Activated CD8-positive, alpha-beta T cell treated with anti-CD3 and anti-CD28 coated beads for 36 hours (primary cell): Measurements from ENCODE around the gene RPH3AL. TPM values are rescaled to one million over a fixed set of nuclear protein-coding genes. Genes with fewer than 3 reads are reported as not detected.

Source experiments
- ATAC-seq: fragments of 200-7000 bp; cut with Tn5 transposase; one replicate; pipeline ENCODE4 v1.10.0; 2021; ENCODE audit warnings: mild to moderate bottlenecking, moderate library complexity
- CTCF ChIA-PET: fragments of 350-600 bp; sonication (Branson Sonifier 250); formaldehyde crosslinking; loops from one replicate; lab custom pipeline; 2021; ENCODE audit warnings: antibody characterized with exemption; lab: Charles Lee
- POLR2A ChIA-PET: fragments of 350-600 bp; sonication (Branson Sonifier 250); formaldehyde crosslinking; loops from one replicate; lab custom pipeline; 2021; ENCODE audit warnings: antibody characterized with exemption; lab: Charles Lee
- DNase-seq: peaks from one replicate; pipeline ENCODE4 v3.0.0-alpha.2; 2020
- H3K27ac Mint-ChIP-seq: one replicate; pipeline ENCODE4 v1.8.0; 2021; ENCODE audit warnings: mild to moderate bottlenecking, mixed read lengths
- H3K27me3 Mint-ChIP-seq: one replicate; pipeline ENCODE4 v1.8.0; 2021; ENCODE audit warnings: mixed read lengths
- H3K36me3 Mint-ChIP-seq: one replicate; pipeline ENCODE4 v1.8.0; 2021; ENCODE audit warnings: low read depth, mixed read lengths
- H3K4me1 Mint-ChIP-seq: one replicate; pipeline ENCODE4 v1.8.0; 2021; ENCODE audit warnings: low read depth, mixed read lengths
- H3K4me3 Mint-ChIP-seq: one replicate; pipeline ENCODE4 v1.8.0; 2021; ENCODE audit warnings: mild to moderate bottlenecking, moderate library complexity, mixed read lengths
- H3K9me3 Mint-ChIP-seq: one replicate; pipeline ENCODE4 v1.8.0; 2021; ENCODE audit warnings: mixed read lengths
- CTCF ChIP-seq: fragments of 200-600 bp; IDR thresholded peaks from one replicate; pipeline ENCODE4 v1.8.0; 2022; ENCODE audit warnings: antibody characterized with exemption, mild to moderate bottlenecking
- intact Hi-C: fragments of 100-400 bp; cut with micrococcal nuclease; formaldehyde crosslinking; loops from one replicate; pipeline ENCODE4 v1.10.0; 2022
- total RNA-seq, 2 experiments: library from RNA; stranded (reverse); gene quantifications; one replicate each; pipeline ENCODE4 v1.2.3, GENCODE V29; 2021

RPH3AL gene
- total RNA-seq, 2 experiments from 2014 or later, result 0.72 to 1.1 TPM

DNA sequence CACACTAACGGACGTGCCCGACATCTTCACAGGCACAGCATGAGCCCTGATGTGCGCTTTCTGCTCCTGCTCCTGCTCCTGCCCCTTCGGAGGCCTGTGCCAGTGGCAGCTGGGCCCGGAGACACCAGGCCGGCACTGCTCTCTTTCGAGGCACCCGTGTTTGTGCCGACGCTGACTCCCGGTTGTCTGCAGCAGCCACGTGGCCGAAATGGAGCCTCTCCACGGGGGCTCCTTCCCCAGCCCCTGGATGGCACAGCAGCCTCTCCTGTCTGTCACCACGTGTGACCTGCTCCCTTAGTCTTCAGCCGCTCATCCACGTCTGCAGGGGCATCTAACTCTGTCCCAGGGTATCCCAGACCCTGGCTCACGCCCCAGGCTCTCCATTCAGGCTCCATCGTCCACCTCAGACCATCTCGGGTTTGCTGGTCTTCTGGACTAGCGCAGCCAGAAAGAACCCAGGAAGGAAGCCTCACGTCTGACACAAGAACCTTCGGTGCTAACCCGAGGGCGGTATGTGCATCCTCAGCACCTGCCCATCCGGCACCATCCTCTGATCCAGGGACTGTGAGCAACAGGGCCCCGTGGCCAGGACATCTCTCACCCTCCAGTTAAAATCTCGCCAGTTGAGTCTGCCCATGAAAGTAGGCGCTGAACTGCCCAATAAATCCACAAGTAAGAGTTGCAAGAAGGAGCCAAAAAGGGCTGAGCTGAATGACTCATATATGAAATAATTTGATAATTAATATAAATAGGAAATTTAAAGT is 4.2 kb upstream of the RPH3AL start:
- TF ChIP-seq CTCF, result no peak
- Mint-ChIP-seq H3K4me3 (no peak overlapping the region), H3K4me1 (peaks cover 2% of the 10 kb centered on the region), H3K36me3 (peaks cover 2% of the 10 kb centered on the region), H3K27me3 (no peaks in the 10 kb centered on the region), H3K27ac (peak overlapping the region; percentile 2), H3K9me3 (peaks cover 5% of the 10 kb centered on the region)
- POLR2A ChIA-PET, result no interaction called here
- intact Hi-C loops, result no loop called here
- no peak for DNase-seq
- ATAC-seq, result no peak
- CTCF ChIA-PET, result no interaction called here

- no peak overlapping the region for H3K27ac Mint-ChIP-seq
- no peaks in the 10 kb centered on the region for H3K27me3 Mint-ChIP-seq
- no peak for ATAC-seq
Observed at GRCh38 chr17:354651-355556, 2.3 kb upstream of the RPH3AL start.

DNA sequence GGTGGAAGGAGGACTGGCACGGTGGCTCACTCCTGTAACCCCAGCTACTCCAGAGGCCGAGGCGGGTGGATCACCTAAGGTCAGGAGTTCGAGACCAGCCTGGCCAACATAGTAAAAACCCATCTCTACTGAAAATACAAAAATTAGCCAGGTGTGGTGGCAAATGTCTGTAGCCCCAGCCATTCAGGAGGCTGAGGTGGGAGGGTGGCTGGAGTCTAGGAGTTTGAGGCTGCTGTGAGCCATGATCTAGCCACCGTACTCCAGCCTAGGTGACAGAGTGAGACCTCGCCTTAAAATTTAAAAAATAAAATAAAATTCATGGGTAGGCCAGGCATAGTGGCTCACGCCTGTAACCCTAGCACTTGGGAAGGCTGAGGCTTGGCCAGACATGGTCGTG is 1.2 kb upstream of the RPH3AL start:
- CTCF ChIA-PET, result no interaction called here
- TF ChIP-seq CTCF, result no peak
- Mint-ChIP-seq H3K4me3 (no peak overlapping the region), H3K9me3 (peaks cover 5% of the 10 kb centered on the region), H3K36me3 (peaks cover 2% of the 10 kb centered on the region), H3K27ac (no peak overlapping the region), H3K4me1 (peaks cover 2% of the 10 kb centered on the region), H3K27me3 (no peaks in the 10 kb centered on the region)
- POLR2A ChIA-PET, result no interaction called here
- intact Hi-C loops, result no loop called here
- DNase-seq (no peak), ATAC-seq (no peak)

More at GRCh38 chr17:354651-355556, 2.3 kb upstream of the RPH3AL start:
- peaks cover 2% of the 10 kb centered on the region for H3K36me3 Mint-ChIP-seq
- H3K9me3 Mint-ChIP-seq, result peaks cover 5% of the 10 kb centered on the region
- POLR2A ChIA-PET, result no interaction called here
- intact Hi-C loops, result no loop called here
- no peak for TF ChIP-seq CTCF
- H3K4me1 Mint-ChIP-seq, result peaks cover 2% of the 10 kb centered on the region
- DNase-seq, result no peak
- H3K4me3 Mint-ChIP-seq, result no peak overlapping the region
- CTCF ChIA-PET, result no interaction called here

GRCh38 chr17:353213-353837 is 718 bp upstream of the RPH3AL start:
- no peaks in the 10 kb centered on the region for H3K27me3 Mint-ChIP-seq
- peaks cover 2% of the 10 kb centered on the region for H3K4me1 Mint-ChIP-seq
- ChIA-PET CTCF (no interaction called here), POLR2A (no interaction called here)
- peaks cover 5% of the 10 kb centered on the region for H3K9me3 Mint-ChIP-seq
- H3K4me3 Mint-ChIP-seq, result no peak overlapping the region
- peaks cover 2% of the 10 kb centered on the region for H3K36me3 Mint-ChIP-seq
- DNase-seq (no peak), ATAC-seq (no peak)
- H3K27ac Mint-ChIP-seq, result no peak overlapping the region
- intact Hi-C loops, result no loop called here
- TF ChIP-seq CTCF, result no peak
